SU-DHL-6 (cell line): Measurements from ENCODE around the gene PDIA5.

Experiments
- EZH2phosphoT487 ChIP-seq: fragments of 200-600 bp; sonication (generic), shearing (Covaris generic); conservative IDR thresholded peaks from 2 replicates; pipeline ENCODE4 v1.6.1; 2018; ENCODE audit warnings: mild to moderate bottlenecking, antibody characterized with exemption, low read length, moderate library complexity, mixed read lengths
- TF ChIP-seq, protein P1 (sequence below): fragments of 200-600 bp; sonication (generic); IDR thresholded peaks from one replicate; pipeline ENCODE4 v1.5.1; 2017; ENCODE audit warnings: antibody characterized with exemption, mild to moderate bottlenecking, low read length, moderate library complexity; ENCODE audit not compliant: insufficient read depth, poor library complexity, severe bottlenecking

DNA sequence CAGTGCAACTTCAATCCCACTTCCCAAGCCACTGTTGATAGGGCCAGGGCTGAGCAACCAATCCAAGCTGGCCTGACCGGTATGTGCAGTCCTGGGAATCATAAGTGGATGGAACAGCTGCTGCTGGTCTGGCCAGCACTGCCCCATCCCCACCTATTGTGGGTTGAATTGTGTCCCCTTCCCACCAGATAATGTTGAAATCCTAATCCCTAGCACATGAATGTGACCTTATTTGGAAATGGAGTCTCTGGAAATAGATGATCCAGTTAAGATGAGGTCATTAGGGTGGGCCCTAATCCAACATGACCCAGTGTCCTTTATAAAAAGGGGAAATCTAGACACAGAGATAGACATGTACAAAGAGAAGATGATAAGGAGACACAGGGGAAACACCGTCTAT lies 13.7 kb upstream of the PDIA5 start:
- TF ChIP-seq, protein P1, sequence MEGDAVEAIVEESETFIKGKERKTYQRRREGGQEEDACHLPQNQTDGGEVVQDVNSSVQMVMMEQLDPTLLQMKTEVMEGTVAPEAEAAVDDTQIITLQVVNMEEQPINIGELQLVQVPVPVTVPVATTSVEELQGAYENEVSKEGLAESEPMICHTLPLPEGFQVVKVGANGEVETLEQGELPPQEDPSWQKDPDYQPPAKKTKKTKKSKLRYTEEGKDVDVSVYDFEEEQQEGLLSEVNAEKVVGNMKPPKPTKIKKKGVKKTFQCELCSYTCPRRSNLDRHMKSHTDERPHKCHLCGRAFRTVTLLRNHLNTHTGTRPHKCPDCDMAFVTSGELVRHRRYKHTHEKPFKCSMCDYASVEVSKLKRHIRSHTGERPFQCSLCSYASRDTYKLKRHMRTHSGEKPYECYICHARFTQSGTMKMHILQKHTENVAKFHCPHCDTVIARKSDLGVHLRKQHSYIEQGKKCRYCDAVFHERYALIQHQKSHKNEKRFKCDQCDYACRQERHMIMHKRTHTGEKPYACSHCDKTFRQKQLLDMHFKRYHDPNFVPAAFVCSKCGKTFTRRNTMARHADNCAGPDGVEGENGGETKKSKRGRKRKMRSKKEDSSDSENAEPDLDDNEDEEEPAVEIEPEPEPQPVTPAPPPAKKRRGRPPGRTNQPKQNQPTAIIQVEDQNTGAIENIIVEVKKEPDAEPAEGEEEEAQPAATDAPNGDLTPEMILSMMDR = no peak
- TF ChIP-seq EZH2phosphoT487 = no peak
